K562 (cell line): ENCODE results near the gene IP6K1. TPM values are rescaled to one million over a fixed set of nuclear protein-coding genes. Genes with fewer than 3 reads are reported as not detected.

ENCODE experiments used
- ATAC-seq: fragments of 200-7000 bp; cut with Tn5 transposase; 3 replicates; pipeline ENCODE4 v1.9.1; 2020; ENCODE audit warnings: moderate library complexity
- BruUV-seq: library from RNA; stranded (reverse); fragments of 400-500 nt; replicated peaks from 2 replicates; lab custom pipeline; 2021; lab: Mats Ljungman, UMichigan
- CTCF ChIA-PET: fragments of 300-600 bp; formaldehyde crosslinking; extraction: SDS; loops from one replicate; lab custom pipeline; 2021; ENCODE audit warnings: low intra/inter-chr PET ratio; lab: Yijun Ruan, JAX
- POLR2A ChIA-PET: fragments of 300-600, 350-650 bp; sonication (Branson Sonifier 250); formaldehyde crosslinking; extraction: SDS; loops from one replicate; lab custom pipeline; 2021; ENCODE audit warnings: antibody characterized with exemption, inconsistent platforms; lab: Yijun Ruan, JAX
- DNase-seq, 4 experiments: peaks; one replicate each; pipeline versions ENCODE4 v3.0.0 to v3.0.0-alpha.2; 2011 to 2018; ENCODE audit warnings: low spot score in 3 of 4, mixed read lengths in 3 of 4; ENCODE audit errors: extremely low read depth in 1 of 4
- FAIRE-seq: peaks from 2 replicates; lab custom pipeline; 2011; peaks lifted over from hg19 to GRCh38; lab: Jason Lieb, UNC
- H2AFZ ChIP-seq: 2 replicates; pipeline ENCODE4 v1.6.0; 2011; ENCODE audit warnings: low read depth, low read length, control low read depth, inconsistent platforms
- H3K27ac ChIP-seq: fragments of 200-600 bp; 3 replicates; pipeline ENCODE4 v1.8.0; 2011; ENCODE audit warnings: low read depth, mild to moderate bottlenecking, control low read depth, inconsistent platforms, low read length, moderate library complexity, mixed read lengths; ENCODE audit errors: extremely low read depth
- H3K27me3 ChIP-seq, 2 experiments: fragments of 300-600 bp in 1 of 2; 2 replicates in 1 of 2; 3 replicates in 1 of 2; pipeline versions ENCODE4 v1.6.0 to v1.8.0; 2011; ENCODE audit warnings: inconsistent platforms in 2 of 2, low read length in 2 of 2, mild to moderate bottlenecking in 1 of 2, mixed read lengths in 1 of 2, moderate library complexity in 1 of 2; ENCODE audit not compliant: control insufficient read depth in 2 of 2, insufficient read depth in 2 of 2
- H3K36me3 ChIP-seq: fragments of 300-600 bp; 3 replicates; pipeline ENCODE4 v1.8.0; 2011; ENCODE audit warnings: mild to moderate bottlenecking, low read length, inconsistent platforms; ENCODE audit not compliant: control insufficient read depth, insufficient read depth
- H3K4me1 ChIP-seq, 2 experiments: fragments of 200-600 bp in 1 of 2; replicated peaks in 1 of 2; 2 replicates in 1 of 2; 3 replicates in 1 of 2; pipeline versions ENCODE4 v1.5.1 to v1.8.0; 2011; ENCODE audit warnings: inconsistent platforms in 2 of 2, low read length in 2 of 2, mild to moderate bottlenecking in 1 of 2, mixed read lengths in 1 of 2, moderate library complexity in 1 of 2; ENCODE audit not compliant: control insufficient read depth in 2 of 2, insufficient read depth in 2 of 2
- H3K4me2 ChIP-seq: 2 replicates; pipeline ENCODE4 v1.6.1; 2011; ENCODE audit warnings: low read length, control low read depth, inconsistent platforms, mixed read lengths; ENCODE audit not compliant: insufficient read depth
- H3K4me3 ChIP-seq: fragments of 200-600 bp; sonication (generic), shearing (Covaris generic); 2 replicates; pipeline ENCODE4 v1.5.1; 2016; ENCODE audit warnings: control low read depth, inconsistent platforms
- H3K79me2 ChIP-seq: fragments of 200-600 bp; 3 replicates; pipeline ENCODE4 v1.8.0; 2011; ENCODE audit warnings: low read length, inconsistent platforms; ENCODE audit not compliant: control insufficient read depth, insufficient read depth
- H3K9ac ChIP-seq, 2 experiments: 2 replicates each; pipeline versions ENCODE4 v1.6.0 to v1.6.1; 2011; ENCODE audit warnings: low read depth in 2 of 2, low read length in 2 of 2, control low read depth in 1 of 2, inconsistent platforms in 1 of 2, mild to moderate bottlenecking in 1 of 2, mixed read lengths in 1 of 2; ENCODE audit not compliant: insufficient read depth in 1 of 2
- H3K9me1 ChIP-seq: one replicate; pipeline ENCODE4 v1.6.0; 2011; ENCODE audit warnings: inconsistent platforms, mild to moderate bottlenecking, low read length, moderate library complexity; ENCODE audit not compliant: control insufficient read depth, insufficient read depth
- H3K9me3 ChIP-seq: replicated peaks from 2 replicates; pipeline ENCODE4 v1.5.1; 2011; ENCODE audit warnings: low read depth, low read length, inconsistent platforms; ENCODE audit not compliant: control insufficient read depth, insufficient read depth
- H4K20me1 ChIP-seq: replicated peaks from 2 replicates; pipeline ENCODE4 v1.6.1; 2011; ENCODE audit warnings: low read length, inconsistent platforms, mixed read lengths; ENCODE audit not compliant: control insufficient read depth, insufficient read depth
- CBX1 ChIP-seq: sonication (generic); IDR thresholded peaks from 2 replicates; pipeline ENCODE4 v1.6.1; 2016; ENCODE audit warnings: antibody characterized with exemption, low read depth, mild to moderate bottlenecking
- EP300 ChIP-seq: IDR thresholded peaks from 2 replicates; pipeline ENCODE4 v1.6.1; 2012; ENCODE audit warnings: low read length, improper control_type of control experiment
- EP400 ChIP-seq: fragments of 450-650 bp; IDR thresholded peaks from 2 replicates; pipeline ENCODE4 v1.6.1; 2017; ENCODE audit warnings: antibody characterized with exemption, mild to moderate bottlenecking, moderate library complexity
- RBM14 ChIP-seq: fragments of 200-400 bp; formaldehyde crosslinking; IDR thresholded peaks from 2 replicates; pipeline ENCODE4 v1.6.1; 2018; ENCODE audit warnings: low read depth, mild to moderate bottlenecking, low read length, moderate library complexity, borderline replicate concordance; ENCODE audit not compliant: insufficient read depth
- TRIM25 ChIP-seq: fragments of 450-650 bp; IDR thresholded peaks from 2 replicates; pipeline ENCODE4 v1.7.0; 2016; ENCODE audit warnings: borderline replicate concordance
- ZNF263 ChIP-seq: sonication (generic); formaldehyde crosslinking; IDR thresholded peaks from 2 replicates; pipeline ENCODE4 v1.8.0; 2022; ENCODE audit warnings: mild to moderate bottlenecking, missing genetic modification reagents, borderline replicate concordance
- ZNF76 ChIP-seq: fragments of 250-450 bp; sonication (Bioruptor Pico); IDR thresholded peaks from 2 replicates; pipeline ENCODE4 v1.4.0; 2020; ENCODE audit warnings: mild to moderate bottlenecking, moderate library complexity, borderline replicate concordance
- WGBS: fragments of 100-300 bp; shearing (Covaris generic); methylation state at CpG from one replicate; pipeline ENCODE4 v1.1.6; 2016; ENCODE audit warnings: low coverage, mixed read lengths; ENCODE audit not compliant: insufficient coverage; ENCODE audit errors: missing lambda C conversion rate; 5-methylcytosine and 5-hydroxymethylcytosine counted together
- in situ Hi-C: fragments of 300-500 bp; cut with MboI; formaldehyde crosslinking; loops from 4 replicates; pipeline ENCODE4 v1.15.0; 2018; ENCODE audit warnings: inconsistent platforms, mixed read lengths
- intact Hi-C: fragments of 100-400 bp; cut with micrococcal nuclease; formaldehyde crosslinking; loops from 2 replicates; pipeline ENCODE4 v1.14.2; 2022
- polyA plus RNA-seq, 8 experiments: library from polyadenylated mRNA; depleted of rRNA in 4 of 8; stranded (reverse) in 5 of 8; unstranded in 3 of 8; fragments of >200 nt; fragmentation: Nextera tagmentation in 2 of 8; fragmentation: Illumina TruSeq in 1 of 8; extraction: Ambion mirVana in 2 of 8; extraction: Trizol in 1 of 8; gene quantifications; 2 replicates each; pipeline versions ENCODE4 v1.2.1 to v1.2.3, GENCODE V29; 2011 to 2014; ENCODE audit warnings: inconsistent platforms in 1 of 8, missing spikeins in 1 of 8
- total RNA-seq, 7 experiments: library from RNA; depleted of rRNA in 6 of 7; stranded (reverse); fragments of >200 nt in 6 of 7; fragmentation: Illumina TruSeq in 2 of 7; extraction: Trizol in 2 of 7; gene quantifications; 2 replicates each; pipeline versions ENCODE4 v1.2.1 to v1.2.3, GENCODE V29; 2011 to 2021; ENCODE audit warnings: low replicate concordance in 1 of 7
- TF ChIP-seq, protein P1 (sequence below): sonication (generic); formaldehyde crosslinking; IDR thresholded peaks from 2 replicates; pipeline ENCODE4 v1.9.0; 2022; ENCODE audit warnings: mild to moderate bottlenecking, missing genetic modification reagents

IP6K1 gene
- total and polyA plus RNA-seq, 9 of the 15 experiments (the other 6 are each of a cell fraction or from before 2014, with no cell fraction given): 0.46 to 29.2 (median 13.1) TPM

- H3K4me3 ChIP-seq: peak overlapping the region; percentile 82
- in situ Hi-C loops: no loop called here
- WGBS: 92% methylated on average over 20 of the region's 26 CpGs
- H4K20me1 ChIP-seq: no peaks in the 10 kb centered on the region
- H3K4me1 ChIP-seq: peaks cover 43 to 60% of the 10 kb centered on the region in 2 experiments
- POLR2A ChIA-PET: interaction anchor here (0.6 to 2.4 kb wide), 6 partner anchors 9 to 285 kb away, joined by 3 to 16 read pairs (median 4); partner anchors contain the start of genes IP6K1 and UBA7
- H3K27ac ChIP-seq: peak overlapping the region; percentile 75; the same call in 2 of the 3 replicates
- no peak for ATAC-seq
- BruUV-seq: no TSS peak
- intact Hi-C loops: no loop called here
- CTCF ChIA-PET: interaction anchor here (0.9 kb wide), 1 partner anchor 35 kb away, joined by 3 read pairs; no protein-coding TSS in a partner anchor
- no peaks in the 10 kb centered on the region for H3K27me3 ChIP-seq
- no peaks in the 10 kb centered on the region for H3K9me3 ChIP-seq
- H3K9me1 ChIP-seq: peaks cover 4% of the 10 kb centered on the region
- TF ChIP-seq EP300 (no peak), RBM14 (no peak), ZNF263 (CRISPR knock-in tag) (peak; percentile 69; the same call in 1 of the 2 replicates), CBX1 (no peak), EP400 (no peak), ZNF76 (no peak), TRIM25 (no peak)
- TF ChIP-seq, protein P1, sequence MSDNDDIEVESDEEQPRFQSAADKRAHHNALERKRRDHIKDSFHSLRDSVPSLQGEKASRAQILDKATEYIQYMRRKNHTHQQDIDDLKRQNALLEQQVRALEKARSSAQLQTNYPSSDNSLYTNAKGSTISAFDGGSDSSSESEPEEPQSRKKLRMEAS: 0 out of 2 replicates have a peak, but pooled peaks have one; percentile 13
- TF ChIP-seq, all 486 proteins: peak for 2
- Histone ChIP-seq H3K4me2 (peak overlapping the region; percentile 96), H3K36me3 (peaks cover 9% of the 10 kb centered on the region; the same call in 2 of the 3 replicates), H3K79me2 (peaks cover 23% of the 10 kb centered on the region), H2AFZ (no peak overlapping the region), H3K9ac (peak overlapping the region in 1 of 2 experiments; percentile 95; a peak in 2 of 4 replicates)
- no peak for DNase-seq
- no peak for FAIRE-seq
Measured at GRCh38 chr3:49804141-49805041, 18.0 kb upstream of the IP6K1 start.
